GM12878 (cell line): ENCODE results near the gene TBXA2R. TPM values are rescaled to one million over a fixed set of nuclear protein-coding genes. Genes with fewer than 3 reads are reported as not detected.

Experiments
- ATAC-seq: fragments of 200-7000 bp; cut with Tn5 transposase; 3 replicates; pipeline ENCODE4 v1.9.1; 2020; ENCODE audit warnings: mild to moderate bottlenecking, moderate library complexity
- BruUV-seq: library from RNA; stranded (reverse); fragments of 400-500 nt; replicated peaks from 2 replicates; lab custom pipeline; 2021; lab: Mats Ljungman, UMichigan
- CTCF ChIA-PET: fragments of 300-600 bp; sonication (Branson Sonifier 250); formaldehyde crosslinking; extraction: SDS; loops from one replicate; lab custom pipeline; 2021; ENCODE audit warnings: inconsistent platforms; lab: Yijun Ruan, JAX
- POLR2A ChIA-PET: fragments of 350-600 bp; formaldehyde crosslinking; extraction: SDS; loops from one replicate; lab custom pipeline; 2021; ENCODE audit warnings: inconsistent platforms; lab: Charles Lee
- RAD21 ChIA-PET: fragments of 300-600 bp; sonication (Branson Sonifier 250); formaldehyde crosslinking; loops from one replicate; lab custom pipeline; 2023; ENCODE audit warnings: antibody characterized with exemption; ENCODE audit not compliant: unreplicated experiment; lab: Charles Lee
- SMC1A ChIA-PET: fragments of 300-600 bp; sonication (Branson Sonifier 250); formaldehyde crosslinking; loops from one replicate; lab custom pipeline; 2023; ENCODE audit not compliant: unreplicated experiment, uncharacterized antibody; lab: Charles Lee
- DNase-seq: peaks from one replicate; pipeline ENCODE4 v3.0.0-alpha.2; 2011; ENCODE audit warnings: low read depth, low spot score
- FAIRE-seq: peaks from 3 replicates; lab custom pipeline; 2011; peaks lifted over from hg19 to GRCh38; lab: Jason Lieb, UNC
- H2AFZ ChIP-seq: 2 replicates; pipeline ENCODE4 v1.6.0; 2011; ENCODE audit warnings: low read depth, low read length, control low read depth; ENCODE audit not compliant: control insufficient read depth
- H3K27ac ChIP-seq: 2 replicates; pipeline ENCODE4 v1.5.1; 2011; ENCODE audit warnings: control low read depth; ENCODE audit not compliant: control insufficient read depth, insufficient read depth
- H3K27me3 ChIP-seq, 2 experiments: replicated peaks in 1 of 2; 2 replicates each; pipeline versions ENCODE4 v1.6.0 to v1.6.1; 2011; ENCODE audit warnings: low read length in 1 of 2; ENCODE audit not compliant: control insufficient read depth in 2 of 2, insufficient read depth in 2 of 2
- H3K36me3 ChIP-seq, 2 experiments: 2 replicates each; pipeline ENCODE4 v1.5.1; 2011; ENCODE audit warnings: low read length in 1 of 2; ENCODE audit not compliant: control insufficient read depth in 2 of 2, insufficient read depth in 2 of 2
- H3K4me1 ChIP-seq: 2 replicates; pipeline ENCODE4 v1.6.1; 2011; ENCODE audit warnings: mild to moderate bottlenecking, low read length, moderate library complexity, mixed read lengths; ENCODE audit not compliant: control insufficient read depth, insufficient read depth
- H3K4me2 ChIP-seq: 2 replicates; pipeline ENCODE4 v1.6.0; 2011; ENCODE audit warnings: control low read depth; ENCODE audit not compliant: control insufficient read depth, insufficient read depth
- H3K4me3 ChIP-seq: fragments of 200-600 bp; sonication (generic); 2 replicates; pipeline ENCODE4 v1.5.1; 2016
- H3K79me2 ChIP-seq: 2 replicates; pipeline ENCODE4 v1.6.0; 2011; ENCODE audit warnings: low read length; ENCODE audit not compliant: control insufficient read depth, insufficient read depth
- H3K9ac ChIP-seq: 2 replicates; pipeline ENCODE4 v1.8.0; 2011; ENCODE audit warnings: low read length, control low read depth, mixed read lengths; ENCODE audit not compliant: control insufficient read depth, insufficient read depth
- H3K9me3 ChIP-seq: replicated peaks from 3 replicates; pipeline ENCODE4 v1.5.1; 2011; ENCODE audit warnings: mild to moderate bottlenecking, low read length; ENCODE audit not compliant: control insufficient read depth, insufficient read depth
- H4K20me1 ChIP-seq: 2 replicates; pipeline ENCODE4 v1.6.0; 2011; ENCODE audit not compliant: control insufficient read depth, insufficient read depth
- ATF7 ChIP-seq: fragments of 450-650 bp; IDR thresholded peaks from 2 replicates; pipeline ENCODE4 v1.6.1; 2016; ENCODE audit warnings: low read depth, mild to moderate bottlenecking
- FOS ChIP-seq: IDR thresholded peaks from 3 replicates; pipeline ENCODE4 v1.6.1; 2011; ENCODE audit warnings: borderline replicate concordance; ENCODE audit not compliant: insufficient read length; ENCODE audit errors: extremely low read depth
- PKNOX1 ChIP-seq: fragments of 450-650 bp; IDR thresholded peaks from 2 replicates; pipeline ENCODE4 v1.6.1; 2016; ENCODE audit warnings: mild to moderate bottlenecking
- SUZ12 ChIP-seq: fragments of 200-600 bp; sonication (generic); IDR thresholded peaks from one replicate; pipeline ENCODE4 v1.6.1; 2018; ENCODE audit warnings: antibody characterized with exemption, mild to moderate bottlenecking; ENCODE audit not compliant: unreplicated experiment
- WGBS: methylation state at CpG from one replicate; pipeline ENCODE4 v1.1.6; 2016; ENCODE audit warnings: low lambda C conversion rate; ENCODE audit not compliant: insufficient replicate concordance, insufficient coverage; ENCODE audit errors: missing lambda C conversion rate; 5-methylcytosine and 5-hydroxymethylcytosine counted together
- in situ Hi-C: fragments of 300-500 bp; cut with MboI; formaldehyde crosslinking; loops from 9 replicates; pipeline ENCODE4 v1.14.3; 2018; ENCODE audit warnings: mixed read lengths
- intact Hi-C: fragments of 100-400 bp; cut with micrococcal nuclease; formaldehyde crosslinking; loops from one replicate; pipeline ENCODE4 v1.14.2; 2022; ENCODE audit not compliant: unreplicated experiment
- polyA plus RNA-seq, 11 experiments: library from polyadenylated mRNA; depleted of rRNA in 4 of 11; unstranded in 6 of 11; stranded (reverse) in 5 of 11; fragments of >200 nt; fragmentation: Nextera tagmentation in 4 of 11; fragmentation: Illumina TruSeq in 1 of 11; extraction: Ambion mirVana in 4 of 11; extraction: Trizol in 1 of 11; gene quantifications; 1 replicate in 1 of 11; 2 replicates in 10 of 11; pipeline versions ENCODE4 v1.2.1 to v1.2.3, GENCODE V29; 2011 to 2016; ENCODE audit warnings: inconsistent platforms in 2 of 11, missing spikeins in 2 of 11, low read depth in 1 of 11
- total RNA-seq, 4 experiments: library from RNA; depleted of rRNA in 3 of 4; stranded (reverse); fragments of >200 nt in 3 of 4; fragmentation: Illumina TruSeq in 1 of 4; extraction: Trizol in 1 of 4; gene quantifications; 2 replicates each; pipeline versions ENCODE4 v1.2.1 to v1.2.3, GENCODE V29; 2013 to 2021
- TF ChIP-seq, protein P1 (sequence below): fragments of 450-650 bp; IDR thresholded peaks from 2 replicates; pipeline ENCODE4 v1.6.1; 2016; ENCODE audit warnings: mild to moderate bottlenecking, moderate library complexity, borderline replicate concordance

Gene TBXA2R
- total and polyA plus RNA-seq, 10 of the 15 experiments (the other 5 are each of a cell fraction or from before 2014, with no cell fraction given): 0.03 TPM; not detected in 8

DNA sequence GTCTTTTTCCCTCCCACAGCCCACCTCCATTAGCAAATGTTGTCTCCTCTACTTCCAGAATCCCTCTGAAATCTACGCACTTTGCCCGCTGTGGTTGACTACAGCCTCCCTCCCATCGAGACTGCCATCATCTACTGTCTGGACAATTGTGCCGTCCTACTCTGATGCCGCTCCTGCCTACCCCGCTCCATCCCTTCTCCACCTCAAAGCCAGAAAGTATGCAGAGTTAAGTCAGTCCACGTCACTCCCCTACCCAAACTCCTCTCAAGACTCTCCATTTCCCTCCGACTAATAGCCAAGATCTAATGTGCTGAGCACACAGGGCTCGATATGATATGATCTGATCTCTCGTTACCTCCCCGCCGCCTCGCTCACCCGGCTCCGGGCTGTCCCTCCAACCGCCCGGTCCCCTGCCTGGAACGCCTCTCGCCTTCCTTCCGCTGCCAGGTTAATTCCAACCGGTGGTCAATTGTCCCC lies 19.4 kb upstream of the TBXA2R start:
- BruUV-seq: TSS peak; percentile 75
- no peak for FAIRE-seq
- DNase-seq: no peak
- Histone ChIP-seq H3K79me2 (peaks cover 21% of the 10 kb centered on the region), H3K27me3 (no peaks in the 10 kb centered on the region), H3K4me2 (peak overlapping the region; percentile 85), H4K20me1 (no peaks in the 10 kb centered on the region), H2AFZ (peak overlapping the region; percentile 97), H3K36me3 (peaks cover 0 to 2% of the 10 kb centered on the region in 2 experiments; a peak in 2 of 4 replicates), H3K9ac (peak overlapping the region; percentile 88), H3K4me1 (peaks cover 8% of the 10 kb centered on the region), H3K27ac (peak overlapping the region; percentile 99)
- ATAC-seq: peak; percentile 25
- in situ Hi-C loops: no loop called here
- intact Hi-C loops: loop anchor here (5.0 kb wide), 1 partner anchor 69 kb away; the partner anchor contains the start of gene MFSD12
- POLR2A ChIA-PET: interaction anchor here (0.5 kb wide), 1 partner anchor 72 kb away, joined by 6 read pairs; no protein-coding TSS in a partner anchor
- WGBS: 7% methylated on average over 21 of the region's 21 CpGs
- no peak for TF ChIP-seq SUZ12
- no peak for TF ChIP-seq PKNOX1
- TF ChIP-seq, protein P1, sequence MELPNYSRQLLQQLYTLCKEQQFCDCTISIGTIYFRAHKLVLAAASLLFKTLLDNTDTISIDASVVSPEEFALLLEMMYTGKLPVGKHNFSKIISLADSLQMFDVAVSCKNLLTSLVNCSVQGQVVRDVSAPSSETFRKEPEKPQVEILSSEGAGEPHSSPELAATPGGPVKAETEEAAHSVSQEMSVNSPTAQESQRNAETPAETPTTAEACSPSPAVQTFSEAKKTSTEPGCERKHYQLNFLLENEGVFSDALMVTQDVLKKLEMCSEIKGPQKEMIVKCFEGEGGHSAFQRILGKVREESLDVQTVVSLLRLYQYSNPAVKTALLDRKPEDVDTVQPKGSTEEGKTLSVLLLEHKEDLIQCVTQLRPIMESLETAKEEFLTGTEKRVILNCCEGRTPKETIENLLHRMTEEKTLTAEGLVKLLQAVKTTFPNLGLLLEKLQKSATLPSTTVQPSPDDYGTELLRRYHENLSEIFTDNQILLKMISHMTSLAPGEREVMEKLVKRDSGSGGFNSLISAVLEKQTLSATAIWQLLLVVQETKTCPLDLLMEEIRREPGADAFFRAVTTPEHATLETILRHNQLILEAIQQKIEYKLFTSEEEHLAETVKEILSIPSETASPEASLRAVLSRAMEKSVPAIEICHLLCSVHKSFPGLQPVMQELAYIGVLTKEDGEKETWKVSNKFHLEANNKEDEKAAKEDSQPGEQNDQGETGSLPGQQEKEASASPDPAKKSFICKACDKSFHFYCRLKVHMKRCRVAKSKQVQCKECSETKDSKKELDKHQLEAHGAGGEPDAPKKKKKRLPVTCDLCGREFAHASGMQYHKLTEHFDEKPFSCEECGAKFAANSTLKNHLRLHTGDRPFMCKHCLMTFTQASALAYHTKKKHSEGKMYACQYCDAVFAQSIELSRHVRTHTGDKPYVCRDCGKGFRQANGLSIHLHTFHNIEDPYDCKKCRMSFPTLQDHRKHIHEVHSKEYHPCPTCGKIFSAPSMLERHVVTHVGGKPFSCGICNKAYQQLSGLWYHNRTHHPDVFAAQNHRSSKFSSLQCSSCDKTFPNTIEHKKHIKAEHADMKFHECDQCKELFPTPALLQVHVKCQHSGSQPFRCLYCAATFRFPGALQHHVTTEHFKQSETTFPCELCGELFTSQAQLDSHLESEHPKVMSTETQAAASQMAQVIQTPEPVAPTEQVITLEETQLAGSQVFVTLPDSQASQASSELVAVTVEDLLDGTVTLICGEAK: no peak
- no peak for TF ChIP-seq FOS
- TF ChIP-seq ATF7: no peak
- TF ChIP-seq, all 136 proteins: peak for 0
- no peaks in the 10 kb centered on the region for H3K9me3 ChIP-seq
- ChIA-PET RAD21 (no interaction called here), SMC1A (no interaction called here), CTCF (no interaction called here)
- H3K4me3 ChIP-seq: peak overlapping the region; percentile 92
